Measurements from ENCODE around the gene SAT1.

DNA sequence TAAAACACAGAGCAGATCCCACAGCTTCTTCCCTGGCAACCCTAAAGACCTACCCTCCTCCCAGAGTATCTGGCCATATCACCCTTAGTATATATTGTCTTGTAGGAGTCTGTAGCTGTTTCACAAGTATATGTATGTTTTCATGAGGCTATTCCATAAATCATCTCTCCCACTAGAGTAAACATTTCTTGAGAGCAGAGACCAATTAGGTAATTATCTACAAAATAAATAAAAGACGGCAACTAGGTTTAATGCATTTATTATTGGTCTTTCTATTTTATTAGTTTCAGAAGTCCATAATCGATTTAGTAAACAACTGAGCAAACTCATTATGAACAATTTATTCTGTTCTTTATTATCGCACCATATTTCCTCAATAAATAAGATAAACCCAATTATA lies 46.9 kb upstream of the SAT1 start:
- TF ChIP-seq POLR2A (IDR thresholded peaks at IDR 0.05) (no peak), POLR2AphosphoS5 (IDR thresholded peaks at IDR 0.05) (no peak)
- TF ChIP-seq, protein P1, sequence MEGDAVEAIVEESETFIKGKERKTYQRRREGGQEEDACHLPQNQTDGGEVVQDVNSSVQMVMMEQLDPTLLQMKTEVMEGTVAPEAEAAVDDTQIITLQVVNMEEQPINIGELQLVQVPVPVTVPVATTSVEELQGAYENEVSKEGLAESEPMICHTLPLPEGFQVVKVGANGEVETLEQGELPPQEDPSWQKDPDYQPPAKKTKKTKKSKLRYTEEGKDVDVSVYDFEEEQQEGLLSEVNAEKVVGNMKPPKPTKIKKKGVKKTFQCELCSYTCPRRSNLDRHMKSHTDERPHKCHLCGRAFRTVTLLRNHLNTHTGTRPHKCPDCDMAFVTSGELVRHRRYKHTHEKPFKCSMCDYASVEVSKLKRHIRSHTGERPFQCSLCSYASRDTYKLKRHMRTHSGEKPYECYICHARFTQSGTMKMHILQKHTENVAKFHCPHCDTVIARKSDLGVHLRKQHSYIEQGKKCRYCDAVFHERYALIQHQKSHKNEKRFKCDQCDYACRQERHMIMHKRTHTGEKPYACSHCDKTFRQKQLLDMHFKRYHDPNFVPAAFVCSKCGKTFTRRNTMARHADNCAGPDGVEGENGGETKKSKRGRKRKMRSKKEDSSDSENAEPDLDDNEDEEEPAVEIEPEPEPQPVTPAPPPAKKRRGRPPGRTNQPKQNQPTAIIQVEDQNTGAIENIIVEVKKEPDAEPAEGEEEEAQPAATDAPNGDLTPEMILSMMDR (IDR thresholded peaks at IDR 0.05): no peak
